ENCODE results near the gene MFN1. TPM values are rescaled to one million over a fixed set of nuclear protein-coding genes. Genes with fewer than 3 reads are reported as not detected.

The MFN1 gene
- total and polyA plus RNA-seq, 2 of the 13 experiments (the other 11 are each of a cell fraction or from before 2014, with no cell fraction given) = 25.2 to 37.5 TPM

GRCh38 chr3:179322286-179323196 is 25.0 kb upstream of the MFN1 start, which contains the start of gene ZNF639 (continued):
- no peak for TF ChIP-seq HOXD1 (CRISPR knock-in tag; IDR thresholded peaks at IDR 0.05)
- TF ChIP-seq NCOA2 (CRISPR knock-in tag; IDR thresholded peaks at IDR 0.05) = no peak; the same call in 1 of the 2 replicates
- TF ChIP-seq KLF15 (CRISPR knock-in tag; IDR thresholded peaks at IDR 0.05; ENCODE audit: borderline replicate concordance) = no peak
- no peak for TF ChIP-seq ZFP36L1 (CRISPR knock-in tag; IDR thresholded peaks at IDR 0.05)
- TF ChIP-seq ZNF580 (CRISPR knock-in tag; IDR thresholded peaks at IDR 0.05; ENCODE audit: borderline replicate concordance, low read depth) = peak; percentile 23; the same call in 1 of the 2 replicates
- peak; percentile 28; the same call in 1 of the 2 replicates for TF ChIP-seq ESRRA (CRISPR knock-in tag; IDR thresholded peaks at IDR 0.05; ENCODE audit: low read depth)
- no peak for TF ChIP-seq ARNT (IDR thresholded peaks at IDR 0.05)
- no peak for TF ChIP-seq PLSCR1 (CRISPR knock-in tag; IDR thresholded peaks at IDR 0.05; ENCODE audit: borderline replicate concordance)
- TF ChIP-seq ZNF292 (CRISPR knock-in tag; IDR thresholded peaks at IDR 0.05; ENCODE audit: borderline replicate concordance, low read depth) = no peak
- no peak for TF ChIP-seq ATF7 (IDR thresholded peaks at IDR 0.05)
- no peak for TF ChIP-seq ATF7 (CRISPR knock-in tag; IDR thresholded peaks at IDR 0.05)
- TF ChIP-seq FOXP1 (IDR thresholded peaks at IDR 0.05) = no peak
- TF ChIP-seq FOXP1 (CRISPR knock-in tag; IDR thresholded peaks at IDR 0.05) = no peak
- TF ChIP-seq BRF2 (CRISPR knock-in tag; IDR thresholded peaks at IDR 0.05) = no peak
- peak; percentile 47; the same call in 1 of the 2 replicates for TF ChIP-seq KAT8 (CRISPR knock-in tag; IDR thresholded peaks at IDR 0.05)
- TF ChIP-seq CENPBD1 (CRISPR knock-in tag; IDR thresholded peaks at IDR 0.05; ENCODE audit: borderline replicate concordance, low read depth) = peak; percentile 43; the same call in 1 of the 2 replicates
- TF ChIP-seq DDIT3 (CRISPR knock-in tag; IDR thresholded peaks at IDR 0.05) = no peak
- TF ChIP-seq GLI4 (CRISPR knock-in tag; IDR thresholded peaks at IDR 0.05; ENCODE audit: borderline replicate concordance) = 0 out of 2 replicates have a peak, but pooled peaks have one; percentile 71
- TF ChIP-seq ZNF574 (CRISPR knock-in tag; IDR thresholded peaks at IDR 0.05) = peak; percentile 82
- no peak for TF ChIP-seq RFX3 (CRISPR knock-in tag; IDR thresholded peaks at IDR 0.05)
- TF ChIP-seq NKX3-1 (CRISPR knock-in tag; IDR thresholded peaks at IDR 0.05) = no peak
- no peak for TF ChIP-seq FOXK1 (CRISPR knock-in tag; IDR thresholded peaks at IDR 0.05; ENCODE audit: borderline replicate concordance, low read depth)
- peak; percentile 77 for TF ChIP-seq HNF1B (CRISPR knock-in tag; IDR thresholded peaks at IDR 0.05)
